GM12874 (cell line): ENCODE results near the gene SCG2.

Experiments used
- TF ChIP-seq, protein P1 (sequence below): IDR thresholded peaks from 2 replicates; pipeline ENCODE4 v1.5.1; 2011; ENCODE audit warnings: low read depth, mild to moderate bottlenecking, control low read depth, low read length, moderate library complexity; ENCODE audit not compliant: insufficient read depth

Gene SCG2

DNA sequence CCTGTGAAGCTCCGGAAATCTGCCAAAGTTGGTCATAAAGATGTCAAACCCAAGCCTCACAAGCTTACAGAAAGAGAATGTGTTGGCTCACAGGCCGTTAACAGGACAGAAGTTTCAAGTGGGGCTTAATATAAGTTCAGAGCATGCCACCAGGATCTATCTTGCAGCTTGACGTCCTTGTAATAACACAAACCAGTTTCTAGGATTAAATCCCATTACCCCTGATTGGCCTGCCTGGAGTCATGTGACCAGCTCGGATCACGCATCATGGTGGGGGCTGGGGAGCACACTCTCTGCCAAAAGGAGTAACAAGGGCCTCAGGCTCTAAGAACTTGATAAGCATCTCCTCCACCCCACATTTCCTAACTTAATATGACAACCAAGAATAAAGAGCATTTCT is 38.9 kb upstream of the SCG2 start:
- TF ChIP-seq, protein P1, sequence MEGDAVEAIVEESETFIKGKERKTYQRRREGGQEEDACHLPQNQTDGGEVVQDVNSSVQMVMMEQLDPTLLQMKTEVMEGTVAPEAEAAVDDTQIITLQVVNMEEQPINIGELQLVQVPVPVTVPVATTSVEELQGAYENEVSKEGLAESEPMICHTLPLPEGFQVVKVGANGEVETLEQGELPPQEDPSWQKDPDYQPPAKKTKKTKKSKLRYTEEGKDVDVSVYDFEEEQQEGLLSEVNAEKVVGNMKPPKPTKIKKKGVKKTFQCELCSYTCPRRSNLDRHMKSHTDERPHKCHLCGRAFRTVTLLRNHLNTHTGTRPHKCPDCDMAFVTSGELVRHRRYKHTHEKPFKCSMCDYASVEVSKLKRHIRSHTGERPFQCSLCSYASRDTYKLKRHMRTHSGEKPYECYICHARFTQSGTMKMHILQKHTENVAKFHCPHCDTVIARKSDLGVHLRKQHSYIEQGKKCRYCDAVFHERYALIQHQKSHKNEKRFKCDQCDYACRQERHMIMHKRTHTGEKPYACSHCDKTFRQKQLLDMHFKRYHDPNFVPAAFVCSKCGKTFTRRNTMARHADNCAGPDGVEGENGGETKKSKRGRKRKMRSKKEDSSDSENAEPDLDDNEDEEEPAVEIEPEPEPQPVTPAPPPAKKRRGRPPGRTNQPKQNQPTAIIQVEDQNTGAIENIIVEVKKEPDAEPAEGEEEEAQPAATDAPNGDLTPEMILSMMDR: no peak

DNA sequence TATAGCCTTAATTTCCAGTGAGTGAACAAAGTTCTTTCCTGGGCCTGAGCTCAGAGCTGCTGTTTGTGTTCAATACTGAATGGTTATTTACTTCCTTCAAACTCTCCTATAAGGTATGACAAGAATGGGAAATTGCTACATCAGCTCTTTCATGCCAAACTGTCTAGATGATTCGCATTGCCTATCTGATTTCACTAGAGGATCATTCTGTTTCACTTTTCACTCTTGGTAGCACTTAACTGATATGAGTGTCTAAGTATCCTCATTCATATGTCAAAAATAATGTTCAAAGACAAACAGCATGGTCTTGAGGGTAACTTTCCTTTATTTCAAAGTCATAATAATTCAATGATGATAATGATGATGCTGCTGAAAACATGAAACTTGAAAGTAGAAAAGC is 32.9 kb upstream of the SCG2 start:
- TF ChIP-seq, protein P1: no peak

DNA sequence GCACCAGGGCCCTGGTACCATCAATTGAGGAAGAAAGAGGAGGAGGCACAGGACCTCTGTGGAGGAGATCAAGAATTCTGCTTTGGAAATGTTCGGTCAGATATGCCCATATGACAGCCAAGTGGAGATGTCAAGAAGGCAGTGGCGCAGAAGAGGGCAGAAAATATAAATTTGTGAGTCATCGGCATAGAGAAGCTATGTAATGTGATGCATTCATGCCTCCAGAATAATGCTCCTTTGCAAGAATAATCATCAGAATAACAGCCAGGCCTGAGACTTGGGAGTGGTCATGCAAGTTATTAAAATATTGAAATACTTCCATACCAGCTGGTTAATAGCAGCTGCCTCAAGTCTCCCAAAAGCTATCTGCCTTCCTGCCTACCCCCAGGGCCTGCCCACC is 32.1 kb upstream of the SCG2 start:
- TF ChIP-seq, protein P1: no peak

DNA sequence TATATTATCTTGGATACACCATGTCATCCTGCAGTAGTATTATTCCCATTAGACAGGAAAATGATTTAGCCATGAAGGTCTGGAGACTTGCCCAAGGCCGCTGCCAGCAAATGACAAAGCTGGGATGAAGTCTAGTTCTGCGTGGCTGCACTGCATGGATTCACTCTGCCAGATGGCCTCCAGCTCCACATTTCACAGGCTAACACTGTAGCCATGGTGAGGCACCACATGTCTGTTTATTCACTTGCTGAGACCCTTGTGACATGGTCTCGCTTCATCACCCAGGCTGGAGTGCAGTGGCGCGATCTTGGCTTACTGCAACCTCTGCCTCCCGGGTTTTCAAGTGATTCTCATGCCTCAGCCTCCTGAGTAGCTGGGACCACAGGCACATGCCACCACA is 31.5 kb upstream of the SCG2 start:
- TF ChIP-seq, protein P1: no peak

DNA sequence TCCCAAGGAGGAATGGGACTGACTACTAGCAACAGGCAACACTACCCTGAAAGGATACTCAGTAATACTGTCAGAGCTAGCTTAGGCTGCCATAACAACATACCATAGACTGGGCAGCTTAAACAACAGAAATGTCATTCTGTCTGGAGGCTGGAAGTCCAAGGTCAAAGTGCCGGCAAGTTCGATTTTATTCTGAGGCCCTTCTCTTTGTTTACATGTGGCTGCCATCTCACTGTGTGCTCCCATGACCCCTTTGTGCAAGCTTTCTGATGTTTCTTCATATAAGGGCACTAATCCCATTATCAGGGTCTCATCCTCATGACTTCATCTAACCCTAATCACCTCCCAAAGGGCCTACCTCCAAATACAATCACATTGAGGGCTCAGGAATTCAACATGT is 30.7 kb upstream of the SCG2 start:
- TF ChIP-seq, protein P1: no peak

DNA sequence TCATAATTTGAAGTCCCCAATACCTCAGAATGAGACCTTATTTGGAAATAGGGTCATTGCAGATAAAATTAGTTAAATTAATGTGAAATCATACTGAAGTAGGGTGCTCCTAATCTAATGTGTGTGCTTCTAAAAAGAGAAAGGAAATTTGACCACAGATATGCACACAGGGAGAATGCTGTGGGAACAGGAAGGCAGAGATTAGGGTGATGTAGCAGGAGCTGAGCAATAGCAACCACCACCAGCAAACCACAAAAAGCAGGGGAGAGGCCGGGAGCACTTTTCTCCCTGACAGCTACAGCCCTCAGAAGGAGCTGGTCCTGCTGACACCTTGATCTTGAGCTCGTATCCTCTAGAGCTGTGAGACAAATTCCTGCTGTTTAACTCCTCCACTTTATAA is 24.6 kb upstream of the SCG2 start:
- TF ChIP-seq, protein P1: no peak

DNA sequence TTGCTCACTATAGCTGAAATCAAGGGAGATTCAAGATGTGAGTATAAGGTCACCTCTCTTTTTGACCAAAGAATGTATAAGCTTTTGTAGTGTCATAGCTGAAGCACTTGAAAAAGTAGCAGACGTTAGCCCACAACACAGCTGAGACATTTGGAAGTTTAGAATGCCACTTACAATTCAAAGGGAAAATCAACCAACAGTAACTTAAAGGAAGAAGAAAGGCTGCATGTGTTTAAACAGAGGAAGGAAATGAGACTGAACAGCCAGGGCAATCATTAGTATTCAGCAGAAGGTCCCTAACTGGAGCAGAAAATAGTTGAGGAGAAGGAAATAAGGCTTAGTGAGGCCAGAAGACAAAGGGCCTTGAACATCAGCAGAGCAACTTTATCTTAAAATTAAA is 23.5 kb upstream of the SCG2 start:
- TF ChIP-seq, protein P1: no peak

DNA sequence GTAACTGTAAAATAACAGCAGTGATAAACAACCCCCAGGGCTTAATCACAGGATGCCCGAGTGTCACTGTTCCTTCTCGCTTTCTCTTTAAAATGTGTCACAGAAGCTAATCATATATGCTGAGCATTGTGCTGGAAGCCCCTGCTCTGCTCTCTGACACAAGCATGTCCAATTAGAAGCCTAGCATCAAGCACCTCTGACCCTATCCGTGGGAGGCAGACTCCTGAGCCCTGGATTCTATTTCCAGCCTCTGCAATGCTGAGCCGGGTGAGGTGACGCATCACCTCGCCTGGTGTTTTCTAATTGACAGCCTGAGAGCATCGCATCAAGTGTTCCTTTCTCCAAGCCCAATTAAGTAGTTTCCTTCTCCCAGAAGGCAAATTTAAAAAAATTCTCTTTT is 19.7 kb upstream of the SCG2 start:
- TF ChIP-seq, protein P1: no peak
